22Rv1 (cell line): ENCODE measurements around the gene CD52.
"Not testable (repeated sequence)": the region's sequence is repeated elsewhere in the genome, so short reads cannot be mapped to it uniquely, and the experiment has no call there.

Experiments used
- CTCF ChIP-seq: fragments of 450-650 bp; IDR thresholded peaks from 2 replicates; pipeline ENCODE4 v1.5.1; 2017; ENCODE audit warnings: mild to moderate bottlenecking
- ZFX ChIP-seq: fragments of 450-650 bp; IDR thresholded peaks from 2 replicates; pipeline ENCODE4 v1.6.1; 2017; ENCODE audit warnings: antibody characterized with exemption, borderline replicate concordance

DNA sequence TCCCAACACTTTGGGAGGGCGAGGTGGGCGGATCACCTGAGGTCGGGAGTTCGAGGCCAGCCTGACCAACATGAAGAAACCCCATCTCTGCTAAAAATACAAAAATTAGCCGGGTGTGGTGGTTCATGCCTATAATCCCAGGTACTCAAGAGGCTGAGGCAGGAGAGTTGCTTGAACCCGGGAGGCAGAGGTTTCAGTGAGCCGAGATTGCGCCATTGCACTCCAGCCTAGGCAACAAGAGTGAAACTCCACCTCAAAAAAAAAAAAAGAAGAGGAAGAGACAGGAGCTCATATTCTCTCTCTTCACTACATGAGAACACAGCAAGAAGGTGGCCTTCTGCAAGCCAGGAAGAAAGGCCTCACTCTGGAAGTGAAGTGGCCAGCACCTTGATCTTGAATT, 15.6 kb downstream of the CD52 start:
- not testable (repeated sequence) for TF ChIP-seq CTCF, ZFX
